GM12878 (cell line): Measurements from ENCODE around the gene EVA1A. TPM values are rescaled to one million over a fixed set of nuclear protein-coding genes. Genes with fewer than 3 reads are reported as not detected.

Source experiments
- ATAC-seq: fragments of 200-7000 bp; cut with Tn5 transposase; 3 replicates; pipeline ENCODE4 v1.9.1; 2020; ENCODE audit warnings: mild to moderate bottlenecking, moderate library complexity
- BruUV-seq: library from RNA; stranded (reverse); fragments of 400-500 nt; replicated peaks from 2 replicates; lab custom pipeline; 2021; lab: Mats Ljungman, UMichigan
- CTCF ChIA-PET: fragments of 300-600 bp; sonication (Branson Sonifier 250); formaldehyde crosslinking; extraction: SDS; loops from one replicate; lab custom pipeline; 2021; ENCODE audit warnings: inconsistent platforms; lab: Yijun Ruan, JAX
- POLR2A ChIA-PET: fragments of 350-600 bp; formaldehyde crosslinking; extraction: SDS; loops from one replicate; lab custom pipeline; 2021; ENCODE audit warnings: inconsistent platforms; lab: Charles Lee
- RAD21 ChIA-PET: fragments of 300-600 bp; sonication (Branson Sonifier 250); formaldehyde crosslinking; loops from one replicate; lab custom pipeline; 2023; ENCODE audit warnings: antibody characterized with exemption; ENCODE audit not compliant: unreplicated experiment; lab: Charles Lee
- SMC1A ChIA-PET: fragments of 300-600 bp; sonication (Branson Sonifier 250); formaldehyde crosslinking; loops from one replicate; lab custom pipeline; 2023; ENCODE audit not compliant: unreplicated experiment, uncharacterized antibody; lab: Charles Lee
- DNase-seq: peaks from one replicate; pipeline ENCODE4 v3.0.0-alpha.2; 2011; ENCODE audit warnings: low read depth, low spot score
- FAIRE-seq: peaks from 3 replicates; lab custom pipeline; 2011; peaks lifted over from hg19 to GRCh38; lab: Jason Lieb, UNC
- H2AFZ ChIP-seq: 2 replicates; pipeline ENCODE4 v1.6.0; 2011; ENCODE audit warnings: low read depth, low read length, control low read depth; ENCODE audit not compliant: control insufficient read depth
- H3K27ac ChIP-seq: 2 replicates; pipeline ENCODE4 v1.5.1; 2011; ENCODE audit warnings: control low read depth; ENCODE audit not compliant: control insufficient read depth, insufficient read depth
- H3K27me3 ChIP-seq, 2 experiments: replicated peaks in 1 of 2; 2 replicates each; pipeline versions ENCODE4 v1.6.0 to v1.6.1; 2011; ENCODE audit warnings: low read length in 1 of 2; ENCODE audit not compliant: control insufficient read depth in 2 of 2, insufficient read depth in 2 of 2
- H3K36me3 ChIP-seq, 2 experiments: 2 replicates each; pipeline ENCODE4 v1.5.1; 2011; ENCODE audit warnings: low read length in 1 of 2; ENCODE audit not compliant: control insufficient read depth in 2 of 2, insufficient read depth in 2 of 2
- H3K4me1 ChIP-seq: 2 replicates; pipeline ENCODE4 v1.6.1; 2011; ENCODE audit warnings: mild to moderate bottlenecking, low read length, moderate library complexity, mixed read lengths; ENCODE audit not compliant: control insufficient read depth, insufficient read depth
- H3K4me2 ChIP-seq: 2 replicates; pipeline ENCODE4 v1.6.0; 2011; ENCODE audit warnings: control low read depth; ENCODE audit not compliant: control insufficient read depth, insufficient read depth
- H3K4me3 ChIP-seq: fragments of 200-600 bp; sonication (generic); 2 replicates; pipeline ENCODE4 v1.5.1; 2016
- H3K79me2 ChIP-seq: 2 replicates; pipeline ENCODE4 v1.6.0; 2011; ENCODE audit warnings: low read length; ENCODE audit not compliant: control insufficient read depth, insufficient read depth
- H3K9ac ChIP-seq: 2 replicates; pipeline ENCODE4 v1.8.0; 2011; ENCODE audit warnings: low read length, control low read depth, mixed read lengths; ENCODE audit not compliant: control insufficient read depth, insufficient read depth
- H3K9me3 ChIP-seq: replicated peaks from 3 replicates; pipeline ENCODE4 v1.5.1; 2011; ENCODE audit warnings: mild to moderate bottlenecking, low read length; ENCODE audit not compliant: control insufficient read depth, insufficient read depth
- H4K20me1 ChIP-seq: 2 replicates; pipeline ENCODE4 v1.6.0; 2011; ENCODE audit not compliant: control insufficient read depth, insufficient read depth
- CREB1 ChIP-seq: IDR thresholded peaks from 2 replicates; pipeline ENCODE4 v1.6.1; 2012; ENCODE audit warnings: low read depth, mild to moderate bottlenecking, inconsistent platforms
- EGR1 ChIP-seq, 2 experiments: IDR thresholded peaks; 1 replicate in 1 of 2; 2 replicates in 1 of 2; pipeline ENCODE4 v1.6.1; 2011 to 2012; ENCODE audit warnings: low read depth in 2 of 2, low read length in 2 of 2, borderline replicate concordance in 1 of 2, mild to moderate bottlenecking in 1 of 2, moderate library complexity in 1 of 2
- KDM1A ChIP-seq: fragments of 200-600 bp; sonication (generic); IDR thresholded peaks from 2 replicates; pipeline ENCODE4 v1.6.1; 2016; ENCODE audit warnings: borderline replicate concordance
- MTA2 ChIP-seq: fragments of 450-650 bp; IDR thresholded peaks from 2 replicates; pipeline ENCODE4 v1.6.1; 2016; ENCODE audit warnings: low read depth, mild to moderate bottlenecking, moderate library complexity
- POLR2A ChIP-seq: IDR thresholded peaks from 2 replicates; pipeline ENCODE4 v1.6.1; 2011; ENCODE audit warnings: low read depth, mild to moderate bottlenecking, low read length
- RAD21 ChIP-seq: IDR thresholded peaks from 2 replicates; pipeline ENCODE4 v1.6.1; 2011; ENCODE audit warnings: mild to moderate bottlenecking, low read depth, low read length, moderate library complexity; ENCODE audit not compliant: insufficient read depth
- SREBF1 ChIP-seq: IDR thresholded peaks from 2 replicates; pipeline ENCODE4 v1.6.1; 2012; ENCODE audit warnings: mild to moderate bottlenecking, low read length
- YBX1 ChIP-seq: fragments of 450-650 bp; IDR thresholded peaks from 2 replicates; pipeline ENCODE4 v1.6.1; 2016; ENCODE audit warnings: antibody characterized with exemption
- WGBS: methylation state at CpG from one replicate; pipeline ENCODE4 v1.1.6; 2016; ENCODE audit warnings: low lambda C conversion rate; ENCODE audit not compliant: insufficient replicate concordance, insufficient coverage; ENCODE audit errors: missing lambda C conversion rate; 5-methylcytosine and 5-hydroxymethylcytosine counted together
- in situ Hi-C: fragments of 300-500 bp; cut with MboI; formaldehyde crosslinking; loops from 9 replicates; pipeline ENCODE4 v1.14.3; 2018; ENCODE audit warnings: mixed read lengths
- intact Hi-C: fragments of 100-400 bp; cut with micrococcal nuclease; formaldehyde crosslinking; loops from one replicate; pipeline ENCODE4 v1.14.2; 2022; ENCODE audit not compliant: unreplicated experiment
- polyA plus RNA-seq, 11 experiments: library from polyadenylated mRNA; depleted of rRNA in 4 of 11; unstranded in 6 of 11; stranded (reverse) in 5 of 11; fragments of >200 nt; fragmentation: Nextera tagmentation in 4 of 11; fragmentation: Illumina TruSeq in 1 of 11; extraction: Ambion mirVana in 4 of 11; extraction: Trizol in 1 of 11; gene quantifications; 1 replicate in 1 of 11; 2 replicates in 10 of 11; pipeline versions ENCODE4 v1.2.1 to v1.2.3, GENCODE V29; 2011 to 2016; ENCODE audit warnings: inconsistent platforms in 2 of 11, missing spikeins in 2 of 11, low read depth in 1 of 11
- total RNA-seq, 4 experiments: library from RNA; depleted of rRNA in 3 of 4; stranded (reverse); fragments of >200 nt in 3 of 4; fragmentation: Illumina TruSeq in 1 of 4; extraction: Trizol in 1 of 4; gene quantifications; 2 replicates each; pipeline versions ENCODE4 v1.2.1 to v1.2.3, GENCODE V29; 2013 to 2021
- TF ChIP-seq, protein P1 (sequence below): fragments of 150-350 bp; IDR thresholded peaks from 2 replicates; pipeline ENCODE4 v1.6.1; 2016; ENCODE audit warnings: low read depth, low read length
- TF ChIP-seq, protein P2 (sequence below): IDR thresholded peaks from 2 replicates; pipeline ENCODE4 v1.6.1; 2012; ENCODE audit warnings: low read depth, low read length, improper control_type of control experiment

EVA1A gene
- total and polyA plus RNA-seq, 10 of the 15 experiments (the other 5 are each of a cell fraction or from before 2014, with no cell fraction given): 0.13 to 1.0 (median 0.34) TPM; not detected in 5

DNA sequence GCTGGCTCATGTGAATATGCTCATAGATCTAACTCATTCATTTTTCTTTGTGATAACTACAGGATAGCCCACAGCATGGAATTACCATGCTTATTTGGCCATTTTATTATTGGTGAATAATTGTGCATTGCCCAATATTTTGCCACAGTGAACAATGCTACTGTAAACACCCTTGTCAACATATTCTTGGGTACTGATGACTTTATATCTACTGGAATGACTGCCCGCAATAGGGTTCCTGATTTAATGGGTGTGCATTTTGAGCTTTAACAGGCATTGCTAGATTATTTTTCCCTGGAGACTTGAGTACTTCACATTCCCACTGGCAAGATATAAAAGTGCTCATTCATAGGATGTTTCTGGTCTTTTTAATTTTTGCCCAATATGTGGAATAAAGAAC lies 42.7 kb upstream of the EVA1A start:
- H3K4me2 ChIP-seq: no peak overlapping the region
- in situ Hi-C loops: loop anchor here (10.0 kb wide), 1 partner anchor 909 kb away; no protein-coding TSS in a partner anchor
- SMC1A ChIA-PET: interaction anchor here (1.0 to 3.4 kb wide), 4 partner anchors 32 to 551 kb away, joined by 3 to 11 read pairs (median 3); no protein-coding TSS in a partner anchor

DNA sequence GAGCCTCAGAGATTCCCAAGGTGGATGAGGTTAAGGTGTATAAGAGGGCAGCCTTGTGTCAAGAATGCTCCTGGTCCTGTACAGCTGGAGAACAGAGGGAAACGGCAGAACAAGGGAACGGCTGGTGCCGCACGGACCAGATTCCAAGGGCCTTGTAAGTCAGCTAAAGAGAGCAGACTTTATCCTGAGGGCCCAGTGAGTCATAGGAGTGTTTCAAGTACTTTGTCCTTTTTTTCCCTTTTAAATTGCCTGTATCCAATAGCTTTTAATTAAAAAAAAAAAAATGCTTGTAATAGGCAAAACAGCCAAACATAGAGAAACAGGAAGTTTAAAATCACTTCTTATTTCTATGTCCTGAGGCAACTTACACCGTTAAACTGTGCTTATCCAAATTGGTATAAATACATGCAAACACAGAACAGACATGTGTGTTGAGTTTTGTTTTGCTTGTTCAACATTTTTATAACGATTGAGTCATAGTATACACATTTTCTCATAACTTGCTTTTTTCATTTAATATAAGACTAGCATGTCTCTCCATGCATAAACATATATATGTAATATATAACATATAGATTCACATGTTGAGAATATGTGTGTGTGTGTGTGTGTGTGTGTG lies 42.1 kb upstream of the EVA1A start:
- Histone ChIP-seq H3K27ac (no peak overlapping the region), H3K27me3 (no peaks in the 10 kb centered on the region; a peak in 1 of 4 replicates), H3K79me2 (no peaks in the 10 kb centered on the region), H3K9ac (no peak overlapping the region), H3K4me1 (0 out of 2 replicates have a peak, but pooled peaks cover 2% of the 10 kb centered on the region), H2AFZ (no peak overlapping the region), H3K9me3 (no peaks in the 10 kb centered on the region), H4K20me1 (no peaks in the 10 kb centered on the region), H3K36me3 (no peaks in the 10 kb centered on the region), H3K4me3 (no peak overlapping the region), H3K4me2 (no peak overlapping the region)
- BruUV-seq: no TSS peak
- FAIRE-seq: no peak
- intact Hi-C loops (no loop called here), in situ Hi-C loops (loop anchor here (10.0 kb wide), 1 partner anchor 908 kb away; no protein-coding TSS in a partner anchor)
- no peak for DNase-seq
- no peak for ATAC-seq
- TF ChIP-seq KDM1A (no peak), MTA2 (no peak)
- TF ChIP-seq, protein P1, sequence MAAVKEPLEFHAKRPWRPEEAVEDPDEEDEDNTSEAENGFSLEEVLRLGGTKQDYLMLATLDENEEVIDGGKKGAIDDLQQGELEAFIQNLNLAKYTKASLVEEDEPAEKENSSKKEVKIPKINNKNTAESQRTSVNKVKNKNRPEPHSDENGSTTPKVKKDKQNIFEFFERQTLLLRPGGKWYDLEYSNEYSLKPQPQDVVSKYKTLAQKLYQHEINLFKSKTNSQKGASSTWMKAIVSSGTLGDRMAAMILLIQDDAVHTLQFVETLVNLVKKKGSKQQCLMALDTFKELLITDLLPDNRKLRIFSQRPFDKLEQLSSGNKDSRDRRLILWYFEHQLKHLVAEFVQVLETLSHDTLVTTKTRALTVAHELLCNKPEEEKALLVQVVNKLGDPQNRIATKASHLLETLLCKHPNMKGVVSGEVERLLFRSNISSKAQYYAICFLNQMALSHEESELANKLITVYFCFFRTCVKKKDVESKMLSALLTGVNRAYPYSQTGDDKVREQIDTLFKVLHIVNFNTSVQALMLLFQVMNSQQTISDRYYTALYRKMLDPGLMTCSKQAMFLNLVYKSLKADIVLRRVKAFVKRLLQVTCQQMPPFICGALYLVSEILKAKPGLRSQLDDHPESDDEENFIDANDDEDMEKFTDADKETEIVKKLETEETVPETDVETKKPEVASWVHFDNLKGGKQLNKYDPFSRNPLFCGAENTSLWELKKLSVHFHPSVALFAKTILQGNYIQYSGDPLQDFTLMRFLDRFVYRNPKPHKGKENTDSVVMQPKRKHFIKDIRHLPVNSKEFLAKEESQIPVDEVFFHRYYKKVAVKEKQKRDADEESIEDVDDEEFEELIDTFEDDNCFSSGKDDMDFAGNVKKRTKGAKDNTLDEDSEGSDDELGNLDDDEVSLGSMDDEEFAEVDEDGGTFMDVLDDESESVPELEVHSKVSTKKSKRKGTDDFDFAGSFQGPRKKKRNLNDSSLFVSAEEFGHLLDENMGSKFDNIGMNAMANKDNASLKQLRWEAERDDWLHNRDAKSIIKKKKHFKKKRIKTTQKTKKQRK: no peak
- TF ChIP-seq, protein P2, sequence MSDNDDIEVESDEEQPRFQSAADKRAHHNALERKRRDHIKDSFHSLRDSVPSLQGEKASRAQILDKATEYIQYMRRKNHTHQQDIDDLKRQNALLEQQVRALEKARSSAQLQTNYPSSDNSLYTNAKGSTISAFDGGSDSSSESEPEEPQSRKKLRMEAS: no peak
- 48% methylated on average over 6 of the region's 6 CpGs for WGBS
- ChIA-PET RAD21 (no interaction called here), POLR2A (no interaction called here), SMC1A (interaction anchor here (0.9 to 1.1 kb wide), 3 partner anchors 42 to 550 kb away, joined by 3 read pairs; partner anchors contain the start of gene EVA1A), CTCF (interaction anchor here (0.6 to 2.4 kb wide), 3 partner anchors 13 to 65 kb away, joined by 4 to 6 read pairs (median 4); no protein-coding TSS in a partner anchor)

More for the DNA sequence above, 42.7 kb upstream of the EVA1A start:
- intact Hi-C loops: no loop called here
- CTCF ChIA-PET: interaction anchor here (0.7 to 2.4 kb wide), 3 partner anchors 25 to 139 kb away, joined by 4 to 6 read pairs (median 5); no protein-coding TSS in a partner anchor
- H4K20me1 ChIP-seq: no peaks in the 10 kb centered on the region
- POLR2A ChIA-PET: interaction anchor here (1.3 kb wide), 1 partner anchor 115 kb away, joined by 3 read pairs; no protein-coding TSS in a partner anchor
- no peaks in the 10 kb centered on the region; a peak in 1 of 4 replicates for H3K27me3 ChIP-seq
- 0 out of 2 replicates have a peak, but pooled peaks cover 2% of the 10 kb centered on the region for H3K4me1 ChIP-seq
- H2AFZ ChIP-seq: no peak overlapping the region
- H3K9ac ChIP-seq: no peak overlapping the region
- no TSS peak for BruUV-seq
- TF ChIP-seq POLR2A (no peak), SREBF1 (no peak), EGR1 (IDR thresholded peaks at IDR 0.05; ENCODE audit: borderline replicate concordance in 1 of 2, low read depth in 2 of 2, low read length in 2 of 2) (no peak), CREB1 (no peak), YBX1 (no peak), RAD21 (no peak)
- H3K36me3 ChIP-seq: no peaks in the 10 kb centered on the region
- no peaks in the 10 kb centered on the region for H3K79me2 ChIP-seq
- RAD21 ChIA-PET: no interaction called here
- H3K9me3 ChIP-seq: no peaks in the 10 kb centered on the region
- FAIRE-seq: no peak
- H3K27ac ChIP-seq: no peak overlapping the region
- no peak for ATAC-seq
- H3K4me3 ChIP-seq: no peak overlapping the region
- WGBS: 100% methylated on average over 1 of the region's 1 CpG
- DNase-seq: no peak
